ENCODE data around the gene ZNF804B. TPM values are rescaled to one million over a fixed set of nuclear protein-coding genes. Genes with fewer than 3 reads are reported as not detected.

The ZNF804B gene
- polyA plus RNA-seq: not detected

GRCh38 chr7:88759230-88760135 is at the start of gene ZNF804B:
TSS of gene ZNF804B (plus strand) at chr7:88759700. CDS start at chr7:88759977, 277 bp downstream.
- Histone ChIP-seq H3K4me3 (ENCODE audit: low read depth in 1 of 2, low read length in 2 of 2) (peak within 1 kb of the TSS; percentile 18 to 19), H3K9me3 (ENCODE audit: control insufficient read depth in 2 of 2, insufficient read depth in 1 of 2, low read depth in 1 of 2, low read length in 1 of 2) (no peaks in the 10 kb centered on the region), H3K36me3 (ENCODE audit: control insufficient read depth in 2 of 2, insufficient read depth in 2 of 2, low read length in 1 of 2) (no peaks in the 10 kb centered on the region), H3K4me1 (ENCODE audit: control insufficient read depth in 2 of 2, insufficient read depth in 2 of 2, low read length in 1 of 2) (peaks cover 2 to 3% of the 10 kb centered on the region in 2 donors), H3K27me3 (ENCODE audit: control insufficient read depth in 1 of 2, insufficient read depth in 2 of 2, low read length in 2 of 2) (peaks cover 0 to 16% of the 10 kb centered on the region in 2 donors), H3K27ac (ENCODE audit: low read depth in 2 of 2, low read length in 1 of 2) (no peak within 1 kb of the TSS)
- WGBS, 2 donors: 2 to 5% methylated on average over 70 to 74 of the region's 74 CpGs

GRCh38 chr7:88735920-88736319 is 23.6 kb upstream of the ZNF804B start:
- peaks cover 0 to 4% of the 10 kb centered on the region in 2 donors for H3K9me3 ChIP-seq (ENCODE audit: control insufficient read depth in 2 of 2, insufficient read depth in 1 of 2, low read depth in 1 of 2, low read length in 1 of 2)
- no peak overlapping the region for H3K27ac ChIP-seq (ENCODE audit: low read depth in 2 of 2, low read length in 1 of 2)
- 69 to 71% methylated on average over 2 of the region's 2 CpGs for WGBS, 2 donors
- no peaks in the 10 kb centered on the region for H3K4me1 ChIP-seq (ENCODE audit: control insufficient read depth in 2 of 2, insufficient read depth in 2 of 2, low read length in 1 of 2)
- H3K27me3 ChIP-seq (ENCODE audit: control insufficient read depth in 1 of 2, insufficient read depth in 2 of 2, low read length in 2 of 2): no peaks in the 10 kb centered on the region
- no peaks in the 10 kb centered on the region for H3K36me3 ChIP-seq (ENCODE audit: control insufficient read depth in 2 of 2, insufficient read depth in 2 of 2, low read length in 1 of 2)
- H3K4me3 ChIP-seq (ENCODE audit: low read depth in 1 of 2, low read length in 2 of 2): no peak overlapping the region

GRCh38 chr7:88737632-88738031 is 21.9 kb upstream of the ZNF804B start:
- no peaks in the 10 kb centered on the region for H3K4me1 ChIP-seq (ENCODE audit: control insufficient read depth in 2 of 2, insufficient read depth in 2 of 2, low read length in 1 of 2)
- H3K27me3 ChIP-seq (ENCODE audit: control insufficient read depth in 1 of 2, insufficient read depth in 2 of 2, low read length in 2 of 2): no peaks in the 10 kb centered on the region
- no peaks in the 10 kb centered on the region for H3K36me3 ChIP-seq (ENCODE audit: control insufficient read depth in 2 of 2, insufficient read depth in 2 of 2, low read length in 1 of 2)
- no peak overlapping the region for H3K4me3 ChIP-seq (ENCODE audit: low read depth in 1 of 2, low read length in 2 of 2)
- H3K9me3 ChIP-seq (ENCODE audit: control insufficient read depth in 2 of 2, insufficient read depth in 1 of 2, low read depth in 1 of 2, low read length in 1 of 2): peaks cover 0 to 4% of the 10 kb centered on the region in 2 donors
- no peak overlapping the region for H3K27ac ChIP-seq (ENCODE audit: low read depth in 2 of 2, low read length in 1 of 2)

GRCh38 chr7:88746126-88746525 is 13.4 kb upstream of the ZNF804B start:
- 35 to 39% methylated on average over 3 of the region's 3 CpGs for WGBS, 2 donors

GRCh38 chr7:88756802-88757201 is 2.7 kb upstream of the ZNF804B start:
- Histone ChIP-seq H3K27me3 (ENCODE audit: control insufficient read depth in 1 of 2, insufficient read depth in 2 of 2, low read length in 2 of 2) (peaks cover 0 to 16% of the 10 kb centered on the region in 2 donors), H3K36me3 (ENCODE audit: control insufficient read depth in 2 of 2, insufficient read depth in 2 of 2, low read length in 1 of 2) (no peaks in the 10 kb centered on the region), H3K9me3 (ENCODE audit: control insufficient read depth in 2 of 2, insufficient read depth in 1 of 2, low read depth in 1 of 2, low read length in 1 of 2) (no peaks in the 10 kb centered on the region), H3K27ac (ENCODE audit: low read depth in 2 of 2, low read length in 1 of 2) (no peak overlapping the region), H3K4me3 (ENCODE audit: low read depth in 1 of 2, low read length in 2 of 2) (no peak overlapping the region), H3K4me1 (ENCODE audit: control insufficient read depth in 2 of 2, insufficient read depth in 2 of 2, low read length in 1 of 2) (peaks cover 2 to 3% of the 10 kb centered on the region in 2 donors)
- 64 to 72% methylated on average over 1 of the region's 1 CpG for WGBS, 2 donors

More at GRCh38 chr7:88746126-88746525, 13.4 kb upstream of the ZNF804B start:
- H3K4me3 ChIP-seq (ENCODE audit: low read depth in 1 of 2, low read length in 2 of 2): no peak overlapping the region
- H3K4me1 ChIP-seq (ENCODE audit: control insufficient read depth in 2 of 2, insufficient read depth in 2 of 2, low read length in 1 of 2): no peaks in the 10 kb centered on the region
- no peak overlapping the region for H3K27ac ChIP-seq (ENCODE audit: low read depth in 2 of 2, low read length in 1 of 2)
- no peaks in the 10 kb centered on the region for H3K27me3 ChIP-seq (ENCODE audit: control insufficient read depth in 1 of 2, insufficient read depth in 2 of 2, low read length in 2 of 2)
- no peaks in the 10 kb centered on the region for H3K36me3 ChIP-seq (ENCODE audit: control insufficient read depth in 2 of 2, insufficient read depth in 2 of 2, low read length in 1 of 2)
- H3K9me3 ChIP-seq (ENCODE audit: control insufficient read depth in 2 of 2, insufficient read depth in 1 of 2, low read depth in 1 of 2, low read length in 1 of 2): no peaks in the 10 kb centered on the region

GRCh38 chr7:88757371-88757770 is 2.1 kb upstream of the ZNF804B start:
- H3K27me3 ChIP-seq (ENCODE audit: control insufficient read depth in 1 of 2, insufficient read depth in 2 of 2, low read length in 2 of 2): peaks cover 0 to 16% of the 10 kb centered on the region in 2 donors
- WGBS, 2 donors: 64 to 66% methylated on average over 2 of the region's 2 CpGs
- no peak overlapping the region for H3K27ac ChIP-seq (ENCODE audit: low read depth in 2 of 2, low read length in 1 of 2)
- no peaks in the 10 kb centered on the region for H3K9me3 ChIP-seq (ENCODE audit: control insufficient read depth in 2 of 2, insufficient read depth in 1 of 2, low read depth in 1 of 2, low read length in 1 of 2)
- H3K4me1 ChIP-seq (ENCODE audit: control insufficient read depth in 2 of 2, insufficient read depth in 2 of 2, low read length in 1 of 2): peaks cover 2 to 3% of the 10 kb centered on the region in 2 donors
- H3K4me3 ChIP-seq (ENCODE audit: low read depth in 1 of 2, low read length in 2 of 2): no peak overlapping the region
- H3K36me3 ChIP-seq (ENCODE audit: control insufficient read depth in 2 of 2, insufficient read depth in 2 of 2, low read length in 1 of 2): no peaks in the 10 kb centered on the region

GRCh38 chr7:88758381-88759229 is 895 bp upstream of the ZNF804B start:
- peak overlapping the region; percentile 18 to 19 for H3K4me3 ChIP-seq (ENCODE audit: low read depth in 1 of 2, low read length in 2 of 2)
- no peaks in the 10 kb centered on the region for H3K9me3 ChIP-seq (ENCODE audit: control insufficient read depth in 2 of 2, insufficient read depth in 1 of 2, low read depth in 1 of 2, low read length in 1 of 2)
- peaks cover 0 to 16% of the 10 kb centered on the region in 2 donors for H3K27me3 ChIP-seq (ENCODE audit: control insufficient read depth in 1 of 2, insufficient read depth in 2 of 2, low read length in 2 of 2)
- H3K27ac ChIP-seq (ENCODE audit: low read depth in 2 of 2, low read length in 1 of 2): no peak overlapping the region
- H3K4me1 ChIP-seq (ENCODE audit: control insufficient read depth in 2 of 2, insufficient read depth in 2 of 2, low read length in 1 of 2): peaks cover 2 to 3% of the 10 kb centered on the region in 2 donors
- 5 to 7% methylated on average over 32 to 33 of the region's 33 CpGs for WGBS, 2 donors
- H3K36me3 ChIP-seq (ENCODE audit: control insufficient read depth in 2 of 2, insufficient read depth in 2 of 2, low read length in 1 of 2): no peaks in the 10 kb centered on the region

GRCh38 chr7:88760136-88760515 is 626 bp downstream of the ZNF804B start:
- H3K4me1 ChIP-seq (ENCODE audit: control insufficient read depth in 2 of 2, insufficient read depth in 2 of 2, low read length in 1 of 2): peaks cover 2 to 3% of the 10 kb centered on the region in 2 donors
- H3K4me3 ChIP-seq (ENCODE audit: low read depth in 1 of 2, low read length in 2 of 2): no peak overlapping the region
- H3K27ac ChIP-seq (ENCODE audit: low read depth in 2 of 2, low read length in 1 of 2): no peak overlapping the region
- H3K27me3 ChIP-seq (ENCODE audit: control insufficient read depth in 1 of 2, insufficient read depth in 2 of 2, low read length in 2 of 2): peaks cover 0 to 16% of the 10 kb centered on the region in 2 donors
- H3K36me3 ChIP-seq (ENCODE audit: control insufficient read depth in 2 of 2, insufficient read depth in 2 of 2, low read length in 1 of 2): no peaks in the 10 kb centered on the region
- WGBS, 2 donors: 22 to 24% methylated on average over 6 of the region's 6 CpGs
- H3K9me3 ChIP-seq (ENCODE audit: control insufficient read depth in 2 of 2, insufficient read depth in 1 of 2, low read depth in 1 of 2, low read length in 1 of 2): no peaks in the 10 kb centered on the region

GRCh38 chr7:88761779-88762178 is 2.3 kb downstream of the ZNF804B start:
- whole genome bisulfite sequencing, 2 donors: 50 to 51% methylated on average over 1 of the region's 1 CpG

More at GRCh38 chr7:88761779-88762178, 2.3 kb downstream of the ZNF804B start:
- H3K9me3 ChIP-seq (ENCODE audit: control insufficient read depth in 2 of 2, insufficient read depth in 1 of 2, low read depth in 1 of 2, low read length in 1 of 2): no peaks in the 10 kb centered on the region
- peaks cover 2 to 3% of the 10 kb centered on the region in 2 donors for H3K4me1 ChIP-seq (ENCODE audit: control insufficient read depth in 2 of 2, insufficient read depth in 2 of 2, low read length in 1 of 2)
- H3K27me3 ChIP-seq (ENCODE audit: control insufficient read depth in 1 of 2, insufficient read depth in 2 of 2, low read length in 2 of 2): peaks cover 0 to 16% of the 10 kb centered on the region in 2 donors
- H3K27ac ChIP-seq (ENCODE audit: low read depth in 2 of 2, low read length in 1 of 2): no peak overlapping the region
- H3K36me3 ChIP-seq (ENCODE audit: control insufficient read depth in 2 of 2, insufficient read depth in 2 of 2, low read length in 1 of 2): no peaks in the 10 kb centered on the region
- no peak overlapping the region for H3K4me3 ChIP-seq (ENCODE audit: low read depth in 1 of 2, low read length in 2 of 2)

Measured in esophagus (tissue), 2 donors.